Iris pigment epithelial cell (primary cell): Measurements from ENCODE around the gene KRT86.
"Not testable (repeated sequence)": the region's sequence is repeated elsewhere in the genome, so short reads cannot be mapped to it uniquely, and the experiment has no call there.

Experiments
- DNase-seq: peaks from one replicate; pipeline ENCODE4 v3.0.0-alpha.2; 2011; ENCODE audit warnings: low read depth

KRT86 gene

DNA sequence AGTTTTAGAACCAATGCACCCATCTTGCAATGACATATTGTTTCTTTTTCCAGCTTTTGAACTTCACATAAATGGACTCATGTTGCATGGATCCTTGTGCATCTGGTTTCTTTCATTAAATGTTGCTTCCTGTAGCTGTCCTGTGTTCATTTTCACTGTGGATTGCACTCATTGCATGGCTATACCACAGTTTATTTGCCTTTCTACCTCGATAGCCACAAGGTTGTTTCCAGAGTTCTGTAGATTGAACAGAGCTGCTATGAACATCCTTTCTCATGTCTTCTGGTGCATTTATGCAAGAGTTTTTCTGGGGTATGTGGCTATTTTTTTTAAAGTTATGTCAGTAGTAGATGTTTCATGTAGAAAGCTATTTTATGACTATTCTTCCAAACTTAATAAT is 20.4 kb downstream of the KRT86 start:
- no peak for DNase-seq

DNA sequence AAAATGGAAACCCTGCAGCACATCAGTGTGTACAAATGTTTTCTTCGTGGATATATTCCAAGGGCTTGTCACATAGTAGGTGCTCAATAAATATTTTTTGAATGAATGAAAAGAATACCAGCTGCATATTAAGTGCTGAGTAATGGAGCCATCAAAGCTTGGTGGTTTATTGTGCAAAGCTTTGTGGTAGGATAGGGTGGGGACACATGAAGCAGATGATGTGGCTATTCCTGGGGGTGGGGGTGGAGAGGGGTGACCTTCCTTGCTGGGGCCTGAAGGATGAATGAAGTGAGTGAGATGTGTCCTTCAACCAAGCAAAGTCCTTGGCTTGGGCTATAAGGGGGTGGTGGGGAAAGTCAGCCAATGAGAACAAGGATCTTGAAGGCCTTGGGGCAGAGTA is 21.2 kb downstream of the KRT86 start:
- no peak for DNase-seq

DNA sequence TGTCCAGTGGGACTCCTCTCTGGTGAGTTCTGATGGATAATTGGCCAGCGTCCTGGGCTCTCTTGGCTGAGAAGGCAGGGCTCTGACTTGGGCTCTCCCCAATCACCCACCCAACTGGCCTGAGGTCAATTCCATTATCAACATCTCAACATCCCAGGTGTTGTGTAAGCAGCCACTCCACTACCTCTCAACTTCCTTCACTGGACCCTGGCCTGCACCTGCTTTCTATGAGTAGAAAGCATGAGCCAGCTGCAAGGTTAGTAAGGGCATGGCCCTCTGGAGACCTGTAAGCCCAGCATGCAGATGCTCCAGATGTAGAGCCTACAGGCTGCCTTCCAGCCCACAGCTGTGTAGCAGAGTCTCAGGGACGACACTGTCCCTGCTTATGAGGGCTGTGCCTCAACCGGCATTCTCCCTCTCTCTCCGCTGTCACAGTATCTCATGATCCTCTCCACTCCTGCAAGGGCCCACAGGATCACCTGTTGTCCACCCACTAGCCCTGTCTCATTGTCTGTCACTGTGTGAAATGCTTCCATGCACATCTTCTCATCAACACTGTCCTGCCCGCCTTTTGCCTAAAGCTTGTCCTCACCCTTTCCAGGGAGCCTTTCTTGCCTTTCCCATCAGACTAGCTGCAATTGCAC is 22.2 kb downstream of the KRT86 start:
- DNase-seq: no peak

DNA sequence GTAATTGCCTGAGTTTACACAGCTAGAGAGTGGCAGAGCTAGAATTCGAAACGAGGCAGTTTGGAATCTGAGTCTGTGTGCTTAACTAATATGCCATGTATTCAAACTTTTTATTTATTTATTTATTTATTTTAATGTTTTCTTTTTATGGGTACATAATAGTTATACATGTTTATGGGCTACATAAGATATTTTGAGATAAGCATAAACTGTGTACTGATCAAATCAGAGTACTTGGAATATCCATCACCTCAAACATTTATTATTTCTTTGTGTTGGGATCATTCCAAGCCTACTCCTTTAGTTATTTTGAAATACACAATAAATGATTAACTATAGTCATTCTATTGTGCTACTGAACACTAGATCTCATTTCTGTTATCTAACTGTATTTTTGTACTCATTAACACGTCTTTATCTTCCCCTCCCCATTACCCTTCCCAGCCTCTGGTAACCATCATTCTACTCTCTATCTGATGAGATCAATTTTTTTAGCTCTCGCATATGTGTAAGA is 24.3 kb downstream of the KRT86 start:
- DNase-seq: no peak

DNA sequence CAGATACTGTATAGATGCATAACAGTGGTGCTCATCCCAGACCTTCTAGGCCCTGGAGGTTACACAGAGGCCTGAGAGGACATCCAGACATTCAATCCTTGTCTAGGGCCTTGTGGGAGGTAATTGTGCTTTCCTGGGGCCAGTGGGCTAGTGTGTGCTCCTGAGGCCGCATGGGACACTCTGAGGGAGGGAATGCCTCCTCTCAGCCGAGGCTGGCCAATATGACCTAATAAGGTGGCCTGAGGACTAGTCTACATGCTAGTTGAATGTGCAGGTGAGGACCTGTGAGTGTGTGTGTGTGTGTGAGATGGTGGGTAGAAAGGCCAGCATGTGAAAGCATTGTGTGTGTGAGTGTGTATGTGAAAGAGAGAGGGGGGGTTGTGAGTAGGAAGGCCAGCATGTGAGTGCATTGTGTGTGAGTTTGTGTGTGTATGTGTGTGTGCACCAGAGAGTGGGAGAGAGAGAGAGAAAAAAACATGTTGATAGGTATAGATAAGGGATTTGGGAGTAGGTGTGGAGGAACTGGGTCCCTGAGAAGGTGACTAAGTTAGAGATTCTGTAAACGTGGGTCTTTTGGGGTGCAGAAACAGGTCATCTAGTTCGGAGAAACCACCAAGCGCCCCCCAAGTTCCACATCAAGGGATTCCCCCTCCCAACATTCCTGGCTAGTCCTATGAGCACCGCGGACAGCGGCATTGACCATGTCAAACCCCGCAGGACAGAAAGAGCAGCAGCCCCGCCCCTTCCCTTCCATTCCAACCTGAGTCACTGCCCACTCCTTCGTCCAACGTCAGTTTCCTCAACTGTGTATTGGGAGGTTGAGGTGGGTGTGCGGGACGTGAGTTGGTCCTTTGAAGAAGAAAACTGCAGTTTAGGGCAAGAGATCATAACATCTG is 26.6 kb downstream of the KRT86 start:
- no peak for DNase-seq

- not testable (repeated sequence) for DNase-seq
Observed at GRCh38 chr12:52301721-52302120, 27.3 kb downstream of the KRT86 start.

GRCh38 chr12:52302242-52302914 is 27.9 kb downstream of the KRT86 start:
- DNase-seq: not testable (repeated sequence)

DNA sequence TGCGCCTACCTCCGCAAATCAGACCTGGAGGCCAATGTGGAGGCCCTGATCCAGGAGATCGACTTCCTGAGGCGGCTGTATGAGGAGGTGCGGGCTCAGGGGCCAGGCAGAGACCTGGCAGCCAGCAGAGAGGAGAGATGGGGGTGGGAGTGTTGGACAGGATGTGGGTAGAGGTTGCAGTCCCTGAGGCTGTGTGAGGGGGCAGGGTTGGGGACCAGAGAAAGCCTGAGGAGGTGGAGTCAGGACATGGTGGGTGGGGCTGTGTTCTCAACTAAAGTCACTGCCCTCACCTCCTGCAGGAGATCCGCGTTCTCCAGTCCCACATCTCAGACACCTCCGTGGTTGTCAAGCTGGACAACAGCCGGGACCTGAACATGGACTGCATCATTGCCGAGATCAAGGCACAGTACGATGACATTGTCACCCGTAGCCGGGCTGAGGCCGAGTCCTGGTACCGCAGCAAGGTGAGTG is 30.5 kb downstream of the KRT86 start:
- DNase-seq: not testable (repeated sequence)

- DNase-seq: no peak
Observed at GRCh38 chr12:52305921-52306705, 31.7 kb downstream of the KRT86 start.

DNA sequence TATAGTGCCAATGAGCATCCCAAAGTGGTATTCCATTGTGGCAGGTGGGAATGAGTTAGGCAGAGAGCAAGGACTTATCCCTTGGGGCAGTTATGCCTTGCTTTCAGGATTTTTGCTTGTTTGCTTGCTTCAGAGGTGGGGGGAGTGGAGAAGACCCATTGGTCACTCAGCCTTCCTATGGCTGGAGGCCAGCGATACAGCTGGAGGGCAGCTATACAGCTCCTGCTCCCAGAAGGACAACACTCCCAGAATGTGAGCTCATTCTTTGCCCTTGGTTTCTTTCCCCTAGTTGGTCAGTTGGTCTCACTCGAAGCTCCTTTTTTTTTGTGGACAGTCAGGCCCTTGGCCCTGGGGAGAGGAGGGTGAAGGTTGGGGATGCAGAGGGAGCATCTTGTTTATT is 32.3 kb downstream of the KRT86 start:
- no peak for DNase-seq

DNA sequence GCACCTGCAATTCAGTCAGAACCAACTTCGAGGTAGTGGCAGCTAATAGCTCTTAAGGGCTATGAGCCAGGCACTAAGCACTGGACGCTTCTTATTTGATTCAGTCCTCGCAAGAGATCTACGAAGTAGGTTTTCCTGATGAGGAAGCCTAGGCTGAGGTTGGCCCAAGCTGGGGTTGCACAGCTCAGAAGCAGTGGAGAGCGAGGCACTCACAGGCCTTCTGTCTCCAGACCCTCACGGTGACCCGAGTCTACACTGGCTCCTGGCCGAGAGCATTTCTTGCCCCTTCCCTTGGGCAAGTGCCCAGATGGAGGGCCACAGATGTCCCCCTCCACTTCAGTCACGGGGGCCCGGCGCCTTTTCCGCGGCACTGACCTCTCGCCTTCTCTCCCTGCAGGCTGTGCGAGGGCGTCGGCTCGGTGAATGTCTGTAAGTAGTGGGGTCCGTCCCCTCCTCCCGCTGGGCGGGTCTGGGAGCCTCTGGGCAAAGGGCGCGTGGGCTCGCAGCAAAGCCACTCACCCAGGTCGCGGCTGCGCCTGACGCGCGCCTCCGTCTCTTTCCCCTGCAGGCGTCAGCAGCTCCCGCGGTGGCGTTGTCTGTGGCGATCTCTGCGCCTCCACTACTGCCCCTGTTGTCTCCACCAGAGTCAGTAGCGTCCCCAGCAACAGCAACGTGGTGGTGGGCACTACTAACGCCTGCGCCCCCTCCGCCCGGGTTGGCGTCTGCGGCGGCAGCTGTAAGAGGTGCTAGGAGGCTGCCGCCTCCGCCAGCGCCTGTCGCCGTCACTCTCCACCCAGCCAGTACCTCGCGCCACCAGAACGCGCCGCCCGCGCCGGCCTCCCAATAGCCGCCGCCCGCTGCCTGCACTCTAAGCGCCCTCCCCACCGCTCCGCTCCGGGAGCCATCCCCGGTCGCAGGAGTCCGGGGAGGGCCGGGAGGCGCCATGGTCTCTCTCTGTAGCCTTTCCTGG is 33.7 kb downstream of the KRT86 start:
- DNase-seq: peak; percentile 31

GRCh38 chr12:52308806-52309425 is 34.5 kb downstream of the KRT86 start:
- DNase-seq: no peak

- DNase-seq: peak; percentile 6
Observed at GRCh38 chr12:52310622-52311284, 36.3 kb downstream of the KRT86 start.

DNA sequence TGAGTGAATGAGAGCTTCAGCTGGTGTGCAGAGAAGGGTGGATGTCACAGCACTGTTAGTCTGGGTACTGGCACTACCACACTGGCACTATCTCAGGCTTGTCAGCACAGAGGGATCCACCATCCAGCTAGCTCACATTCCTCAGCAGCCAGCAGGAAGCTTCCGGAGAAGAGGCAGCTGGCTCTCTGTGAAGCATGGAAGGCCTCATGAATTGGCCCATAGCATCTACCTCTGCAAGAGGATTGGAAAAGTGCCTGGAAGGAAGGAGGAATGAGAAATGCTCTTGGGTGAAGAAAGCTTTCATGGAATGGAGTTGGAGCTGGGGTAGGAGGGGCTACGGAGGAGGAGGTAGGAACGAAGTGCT is 36.8 kb downstream of the KRT86 start:
- no peak for DNase-seq

GRCh38 chr12:52312086-52312485 is 37.6 kb downstream of the KRT86 start:
- no peak for DNase-seq

DNA sequence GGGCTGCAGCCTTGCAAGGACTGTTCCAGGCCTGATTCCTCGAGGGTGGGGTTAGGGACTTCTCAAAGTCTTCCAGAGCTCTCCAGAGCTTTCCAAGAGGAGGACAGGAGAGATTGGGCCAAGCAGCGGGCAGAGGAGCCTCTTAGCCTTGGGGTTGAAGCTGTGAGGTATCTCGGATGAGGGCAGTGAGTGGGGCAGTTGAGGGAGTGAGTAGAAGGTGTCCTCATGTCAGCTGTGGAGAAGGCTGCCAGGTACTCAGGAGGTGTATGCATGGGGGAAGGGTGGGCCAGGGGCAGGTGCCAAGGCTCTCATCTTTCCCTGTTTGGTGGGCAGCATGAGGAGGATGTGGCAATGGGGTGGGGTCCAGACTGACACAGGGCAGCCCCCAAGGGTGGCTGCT is 39.0 kb downstream of the KRT86 start:
- no peak for DNase-seq

GRCh38 chr12:52313926-52314325 is 39.5 kb downstream of the KRT86 start:
- DNase-seq: no peak

DNA sequence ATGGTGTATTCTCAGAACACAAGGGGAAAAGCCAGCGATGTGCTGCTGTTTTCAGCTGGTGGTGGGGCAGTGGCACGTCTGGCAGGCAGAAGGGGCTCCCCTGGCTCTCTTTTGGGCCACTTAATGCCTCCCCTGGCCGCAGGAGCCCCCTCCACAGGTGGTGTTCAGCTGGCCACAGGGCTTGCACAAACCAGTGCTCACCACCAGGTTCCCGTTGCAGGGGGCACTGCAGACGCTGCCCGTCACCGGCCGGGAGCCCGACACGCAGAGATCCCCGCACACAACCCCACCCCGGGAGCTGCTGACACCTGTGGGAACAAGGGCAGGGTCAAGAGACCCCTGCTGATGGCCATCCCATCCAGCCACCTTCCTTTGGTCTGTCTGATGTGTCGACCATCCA is 40.1 kb downstream of the KRT86 start:
- DNase-seq: no peak

DNA sequence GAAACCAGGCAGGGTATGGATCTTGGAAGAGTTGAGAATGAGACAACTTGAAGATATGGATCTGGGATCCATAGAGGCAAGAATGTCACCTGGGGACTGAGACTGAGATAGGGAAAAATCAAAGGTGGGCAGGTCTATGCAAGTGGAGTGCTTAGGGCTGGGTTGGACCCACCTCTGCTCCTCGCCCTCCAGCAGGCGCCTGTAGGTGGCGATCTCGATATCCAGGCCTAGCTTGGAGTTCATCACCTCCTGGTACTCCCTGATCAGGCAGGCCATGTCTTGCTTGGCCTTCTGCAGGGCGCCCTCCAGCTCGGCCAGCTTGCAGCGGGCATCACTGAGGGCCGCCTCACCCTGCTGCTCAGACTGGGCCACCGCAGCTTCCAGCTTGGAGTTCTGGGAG is 41.3 kb downstream of the KRT86 start:
- DNase-seq: peak; percentile 3

DNA sequence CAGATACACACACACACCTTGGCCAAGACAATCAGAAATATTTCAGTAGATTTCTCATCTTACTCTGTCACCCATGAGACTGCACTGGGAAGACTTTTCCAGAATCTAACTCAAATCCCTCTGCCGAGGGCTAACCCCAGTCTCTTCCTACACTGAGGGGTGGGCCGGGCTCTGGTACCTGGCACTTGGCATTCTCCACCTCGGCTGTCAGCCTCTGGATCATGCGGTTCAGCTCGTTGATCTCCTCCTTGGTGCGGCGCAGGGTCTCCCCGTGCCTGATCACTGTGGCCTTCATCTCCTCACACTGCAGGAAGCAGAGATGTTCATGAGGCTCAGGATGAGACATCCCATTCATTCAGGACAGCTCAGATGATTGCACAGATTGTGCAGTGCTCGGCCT is 41.8 kb downstream of the KRT86 start:
- DNase-seq: no peak
